Mucosa of rectum (tissue), 2 donors: Measurements from ENCODE around the gene TEAD3.
A peak's percentile ranks its signal among the peaks of the same experiment; 100 is the strongest.
"Not testable (repeated sequence)": the region's sequence is repeated elsewhere in the genome, so short reads cannot be mapped to it uniquely, and the experiment has no call there.

Experiments used
- H3K27ac ChIP-seq, 2 donors: one replicate each; pipeline ENCODE4 v1.7.0; 2013; ENCODE audit warnings: inconsistent platforms in 2 of 2, low read depth in 2 of 2, low read length in 2 of 2
- H3K27me3 ChIP-seq, 2 donors: one replicate each; pipeline ENCODE4 v1.7.0; 2013; ENCODE audit warnings: low read length in 2 of 2; ENCODE audit not compliant: control insufficient read depth in 2 of 2, insufficient read depth in 2 of 2
- H3K36me3 ChIP-seq, 2 donors: one replicate each; pipeline ENCODE4 v1.7.0; 2013; ENCODE audit warnings: low read length in 2 of 2; ENCODE audit not compliant: control insufficient read depth in 2 of 2, insufficient read depth in 2 of 2
- H3K4me1 ChIP-seq, 2 donors: one replicate each; pipeline ENCODE4 v1.7.0; 2013; ENCODE audit warnings: low read length in 2 of 2, mild to moderate bottlenecking in 1 of 2; ENCODE audit not compliant: control insufficient read depth in 2 of 2, insufficient read depth in 2 of 2
- H3K4me3 ChIP-seq, 2 donors: one replicate each; pipeline ENCODE4 v1.7.0; 2013; ENCODE audit warnings: low read length in 2 of 2
- H3K9ac ChIP-seq, 2 donors: one replicate each; pipeline ENCODE4 v1.7.0; 2013; ENCODE audit warnings: low read length in 2 of 2, low read depth in 1 of 2, mild to moderate bottlenecking in 1 of 2
- H3K9me3 ChIP-seq, 2 donors: one replicate each; pipeline ENCODE4 v1.7.0; 2013; ENCODE audit warnings: low read length in 2 of 2; ENCODE audit not compliant: control insufficient read depth in 2 of 2
- donor health status: healthy.
- donor health status: Normal muscosa, but diverticular disease.

The TEAD3 gene

DNA sequence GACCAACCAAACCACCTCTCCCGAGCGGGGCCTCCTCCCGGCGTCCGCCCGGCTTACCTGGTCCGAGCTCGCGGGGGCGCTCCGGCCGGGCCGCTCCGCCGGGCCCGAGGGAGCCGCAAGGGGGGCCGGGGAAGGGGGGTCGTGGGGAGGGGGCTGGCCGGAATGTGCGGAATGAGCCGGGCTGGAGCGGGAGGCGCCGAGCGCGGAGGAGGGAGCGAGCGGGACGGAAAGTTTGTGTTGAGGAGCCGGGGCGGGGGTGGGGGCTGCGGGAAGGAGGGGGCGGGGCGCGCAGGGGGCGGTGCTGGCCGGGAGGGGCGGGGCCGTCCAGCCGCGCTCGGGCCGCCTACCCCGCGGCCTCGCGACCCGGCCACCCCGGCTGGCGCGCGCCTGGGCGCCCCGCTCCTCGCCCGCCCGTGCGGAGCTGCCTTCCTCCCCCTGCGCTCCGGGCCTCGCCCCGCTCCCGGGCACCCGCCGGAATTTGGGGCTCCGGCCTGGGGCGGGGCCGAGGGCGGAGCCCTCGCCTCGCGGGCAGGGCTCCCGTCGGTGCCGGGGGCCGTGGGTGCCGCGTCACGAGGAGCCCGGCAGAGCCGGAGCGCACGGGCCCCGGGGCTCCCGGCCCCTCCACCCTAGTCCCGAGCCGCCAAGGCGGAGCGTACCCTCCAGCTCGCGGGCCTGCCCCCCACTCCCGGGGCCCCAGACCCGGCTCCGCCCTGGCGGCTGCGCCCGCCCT lies at the start of gene TEAD3:
Gene TEAD3 (minus strand): TSS at position 239 of the 730 bp plus-strand sequence.
- Histone ChIP-seq H3K4me1 (peaks cover 26 to 42% of the 10 kb centered on the region in 2 donors), H3K27ac (peak within 1 kb of the TSS; percentile 85 to 87), H3K36me3 (peaks cover 0 to 4% of the 10 kb centered on the region in 2 donors), H3K27me3 (peaks cover 7 to 8% of the 10 kb centered on the region in 2 donors), H3K4me3 (peak within 1 kb of the TSS; percentile 64 to 77), H3K9me3 (no peaks in the 10 kb centered on the region), H3K9ac (peak within 1 kb of the TSS; percentile 72 to 84)

DNA sequence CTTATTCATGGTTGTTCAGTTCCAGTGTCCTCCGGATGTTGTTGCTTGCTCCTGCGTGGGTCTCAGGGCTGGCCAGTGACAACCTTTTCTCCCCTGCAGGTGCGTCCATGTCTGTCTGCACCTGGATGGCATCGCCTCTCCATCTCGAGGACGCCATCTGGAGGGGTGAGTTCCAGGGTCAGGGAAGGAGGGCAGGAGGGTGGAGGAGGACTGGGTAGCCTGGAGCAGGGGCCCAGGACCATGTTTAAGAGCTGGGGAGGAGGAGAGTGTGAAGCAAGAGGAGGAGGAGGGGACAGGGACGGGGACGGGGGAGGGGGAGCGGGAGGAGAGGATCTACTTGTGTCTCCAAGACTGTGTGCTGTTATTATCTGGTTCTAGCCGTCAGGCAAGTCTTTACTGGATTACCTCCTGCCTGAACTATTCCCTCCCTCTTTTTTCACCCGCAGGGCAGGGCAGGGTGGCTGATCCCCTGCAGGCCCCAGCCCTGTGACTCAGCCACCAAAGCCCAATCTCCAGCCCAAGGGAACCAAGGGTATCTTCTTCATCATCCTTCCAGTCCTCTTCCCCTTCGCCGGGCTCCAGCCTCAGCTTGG lies 48.0 kb upstream of the TEAD3 start:
- Histone ChIP-seq H3K36me3 (no peaks in the 10 kb centered on the region), H3K4me1 (no peaks in the 10 kb centered on the region), H3K27me3 (peaks cover 0 to 5% of the 10 kb centered on the region in 2 donors), H3K9ac (no peak overlapping the region), H3K9me3 (no peaks in the 10 kb centered on the region), H3K4me3 (no peak overlapping the region), H3K27ac (no peak overlapping the region)

DNA sequence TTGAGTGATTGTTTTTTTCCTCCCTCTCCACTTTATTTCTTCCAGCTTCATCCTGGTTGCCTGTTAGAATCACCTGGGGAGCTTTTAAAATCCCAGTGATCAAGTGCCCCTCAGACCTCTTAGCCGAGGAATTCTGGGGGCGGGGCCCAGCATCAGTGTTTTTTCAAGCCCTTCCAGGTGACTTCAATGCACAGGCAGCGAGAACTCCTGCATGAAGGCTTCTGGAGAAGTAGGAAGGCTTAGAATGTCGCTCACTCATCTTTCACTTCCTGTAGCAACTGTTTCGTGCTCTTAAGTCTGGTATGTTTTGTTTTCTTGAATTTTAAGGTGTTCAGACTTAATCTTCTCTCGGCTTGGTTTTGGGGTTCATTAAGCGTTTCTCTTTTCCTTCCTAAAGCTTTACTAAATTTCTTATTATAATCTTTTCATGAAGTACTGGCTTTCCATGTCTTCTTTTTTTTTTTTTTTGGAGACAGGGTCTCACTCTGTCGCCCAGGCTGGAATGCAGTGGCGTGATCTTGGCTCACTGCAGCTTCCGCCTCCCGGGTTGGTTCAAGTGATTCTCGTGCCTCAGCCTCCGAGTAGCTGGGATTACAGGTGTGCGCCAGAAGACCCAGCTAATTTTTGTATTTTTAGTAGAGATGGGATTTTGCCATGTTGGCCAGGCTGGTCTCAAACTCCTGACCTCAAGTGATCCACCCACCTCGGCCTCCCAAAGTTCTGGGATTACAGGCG lies 46.7 kb upstream of the TEAD3 start:
- no peak overlapping the region for H3K27ac ChIP-seq
- peaks cover 0 to 5% of the 10 kb centered on the region in 2 donors for H3K27me3 ChIP-seq
- no peaks in the 10 kb centered on the region for H3K9me3 ChIP-seq
- no peaks in the 10 kb centered on the region for H3K4me1 ChIP-seq
- no peak overlapping the region for H3K4me3 ChIP-seq
- H3K9ac ChIP-seq = no peak overlapping the region
- H3K36me3 ChIP-seq = no peaks in the 10 kb centered on the region

DNA sequence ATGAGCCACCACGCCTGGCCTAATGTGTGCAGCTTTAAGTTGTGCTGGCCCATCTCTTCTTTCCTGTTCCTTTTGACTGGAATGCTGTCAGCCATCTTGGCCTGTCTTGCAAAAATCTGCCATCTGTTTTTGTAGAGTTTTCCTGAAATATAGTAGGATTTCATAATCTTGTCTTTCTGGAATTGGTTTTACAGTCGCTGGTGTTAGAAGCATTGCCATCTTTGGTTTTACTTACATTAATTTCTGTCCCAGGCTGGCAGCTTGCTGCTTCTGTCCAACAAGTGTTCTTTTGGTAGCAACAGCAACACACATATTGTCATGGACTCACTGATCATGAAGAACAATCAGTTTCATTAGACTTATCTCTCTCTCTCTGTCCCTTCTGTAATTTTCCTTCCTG lies 45.0 kb upstream of the TEAD3 start:
- Histone ChIP-seq H3K9me3 (no peaks in the 10 kb centered on the region), H3K27ac (no peak overlapping the region), H3K27me3 (no peaks in the 10 kb centered on the region), H3K36me3 (no peaks in the 10 kb centered on the region), H3K9ac (no peak overlapping the region), H3K4me1 (no peaks in the 10 kb centered on the region), H3K4me3 (no peak overlapping the region)

DNA sequence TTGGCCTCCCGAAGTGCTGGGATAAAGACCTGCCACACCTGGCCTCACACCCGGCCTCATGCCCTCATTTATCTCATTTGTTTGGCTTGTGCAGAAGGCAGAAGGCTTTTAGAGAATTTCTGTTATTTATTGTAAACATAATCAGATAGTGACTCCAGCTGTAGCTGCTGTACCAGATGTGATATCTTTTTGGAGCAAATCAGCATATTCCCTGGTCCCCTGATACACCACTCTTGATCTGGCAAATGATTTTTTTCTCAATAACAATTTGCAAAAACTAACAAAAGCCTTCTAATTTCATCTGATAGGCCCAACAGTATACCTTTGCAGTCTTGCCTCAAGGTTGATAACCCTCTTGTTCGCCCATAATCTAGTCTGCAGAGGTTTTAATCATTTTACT lies 42.3 kb upstream of the TEAD3 start:
- Histone ChIP-seq H3K9me3 (no peaks in the 10 kb centered on the region), H3K27me3 (peaks cover 0 to under 1% of the 10 kb centered on the region in 2 donors), H3K4me3 (no peak overlapping the region), H3K9ac (no peak overlapping the region), H3K36me3 (no peaks in the 10 kb centered on the region), H3K27ac (no peak overlapping the region), H3K4me1 (no peaks in the 10 kb centered on the region)

DNA sequence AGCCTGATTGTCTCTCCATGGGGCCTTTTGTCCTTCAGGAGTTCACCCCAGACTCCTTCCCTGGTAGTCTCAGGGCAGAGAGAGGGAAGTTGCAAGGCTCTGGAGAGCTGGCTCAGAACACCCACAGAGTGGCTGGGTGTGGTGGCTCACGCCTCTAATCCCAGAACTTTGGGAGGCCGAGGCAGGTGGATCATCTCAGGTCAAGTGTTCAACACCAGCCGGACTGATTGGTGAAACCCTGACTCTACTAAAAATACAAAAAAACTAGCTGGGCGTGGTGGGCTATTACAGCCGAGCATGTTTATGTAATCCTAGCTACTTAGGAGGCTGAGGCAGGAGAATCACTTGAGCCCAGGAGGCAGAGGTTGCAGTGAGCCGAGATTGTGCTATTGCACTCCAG lies 39.0 kb upstream of the TEAD3 start:
- not testable (repeated sequence) for H3K4me3 ChIP-seq, H3K9me3 ChIP-seq, H3K9ac ChIP-seq, H3K4me1 ChIP-seq, H3K36me3 ChIP-seq, H3K27ac ChIP-seq, H3K27me3 ChIP-seq

DNA sequence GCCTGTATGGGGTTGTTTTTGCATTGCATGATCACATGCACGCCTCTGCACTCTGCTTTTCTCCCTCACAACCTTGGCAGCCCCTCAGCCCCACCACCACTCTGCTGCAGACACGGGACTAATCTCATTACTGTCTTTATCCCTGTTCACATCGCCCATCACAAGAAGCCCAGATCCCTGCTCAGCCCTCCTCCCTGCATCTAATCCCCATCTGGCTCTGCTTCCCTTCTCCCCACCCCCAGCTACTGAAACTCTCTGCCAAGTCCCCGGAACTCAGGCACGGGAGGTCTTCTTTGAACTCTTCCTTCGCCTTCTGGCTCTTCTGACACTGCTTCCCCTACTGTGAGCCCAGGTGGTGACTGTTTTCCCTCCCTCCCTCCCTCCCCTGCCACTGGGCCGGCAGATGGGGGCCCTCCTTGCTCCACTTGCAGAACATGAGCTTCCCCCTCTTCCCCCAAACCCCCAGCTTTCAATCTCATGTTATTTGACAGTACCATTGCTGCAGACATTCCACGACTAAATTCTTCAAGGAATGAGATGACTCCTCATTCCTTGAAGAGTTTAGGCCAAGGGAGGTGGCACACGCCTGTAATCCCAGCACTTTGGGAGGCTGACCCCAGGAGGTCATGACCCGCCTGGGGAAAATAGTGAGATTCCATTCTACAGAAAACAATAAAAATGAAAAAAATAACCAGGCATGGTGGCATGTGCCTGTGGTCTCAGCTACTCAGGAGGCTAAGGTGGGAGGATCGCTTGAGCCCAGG lies 37.7 kb upstream of the TEAD3 start:
- no peak overlapping the region for H3K27ac ChIP-seq
- no peaks in the 10 kb centered on the region for H3K4me1 ChIP-seq
- H3K4me3 ChIP-seq = no peak overlapping the region
- H3K9ac ChIP-seq = no peak overlapping the region
- peaks cover 0 to 2% of the 10 kb centered on the region in 2 donors for H3K27me3 ChIP-seq
- H3K9me3 ChIP-seq = no peaks in the 10 kb centered on the region
- H3K36me3 ChIP-seq = no peaks in the 10 kb centered on the region

DNA sequence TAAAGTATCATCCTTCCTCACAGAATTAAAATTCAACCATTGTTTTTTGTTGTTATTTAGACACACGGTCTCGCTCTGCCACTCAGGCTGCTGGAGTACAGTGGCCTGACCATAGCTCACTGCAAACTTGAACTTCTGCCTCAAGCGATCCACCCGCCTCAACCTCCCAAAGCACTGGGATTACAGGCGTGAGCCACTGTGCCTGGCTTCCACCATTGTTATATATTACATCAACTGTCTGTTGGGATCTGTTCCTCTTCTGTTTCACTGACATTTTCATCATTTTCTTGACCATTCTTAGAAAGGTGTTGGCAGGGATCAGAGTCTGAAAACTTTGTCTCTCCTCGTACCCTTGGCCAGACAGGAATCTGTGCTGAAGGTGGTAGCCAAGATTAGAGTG lies 37.1 kb upstream of the TEAD3 start:
- no peak overlapping the region for H3K9ac ChIP-seq
- no peaks in the 10 kb centered on the region for H3K4me1 ChIP-seq
- H3K4me3 ChIP-seq = no peak overlapping the region
- peaks cover 0 to 2% of the 10 kb centered on the region in 2 donors for H3K27me3 ChIP-seq
- no peaks in the 10 kb centered on the region for H3K9me3 ChIP-seq
- H3K36me3 ChIP-seq = no peaks in the 10 kb centered on the region
- H3K27ac ChIP-seq = no peak overlapping the region

DNA sequence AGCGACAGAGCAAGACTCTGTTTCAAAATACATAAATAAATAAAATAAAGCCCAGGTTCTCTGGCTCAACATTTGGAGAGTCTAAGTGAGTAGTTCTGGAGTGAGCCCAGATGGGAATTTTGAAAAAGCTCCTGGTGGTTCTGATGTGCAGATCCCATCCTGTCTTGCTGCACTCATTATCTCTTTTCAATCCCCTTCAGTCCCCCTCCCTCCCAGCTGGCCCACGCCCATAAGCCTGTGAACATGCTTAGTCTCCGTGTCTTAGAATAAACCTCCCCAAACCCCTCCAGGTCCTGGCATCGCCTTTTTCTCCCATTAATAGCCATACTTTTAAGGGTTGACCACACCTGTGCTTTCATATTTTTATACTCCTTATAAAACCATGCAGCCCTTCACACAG lies 35.2 kb upstream of the TEAD3 start:
- Histone ChIP-seq H3K9ac (no peak overlapping the region), H3K27ac (no peak overlapping the region), H3K36me3 (no peaks in the 10 kb centered on the region), H3K27me3 (peaks cover 0 to 2% of the 10 kb centered on the region in 2 donors), H3K9me3 (no peaks in the 10 kb centered on the region), H3K4me1 (no peaks in the 10 kb centered on the region), H3K4me3 (no peak overlapping the region)
